SHP77 (cell line): Measurements from ENCODE around the gene SLC35B2.

Experiments used
- DNase-seq, 2 experiments: peaks; one replicate each; lab custom pipeline; 2025; lab: John Stamatoyannopoulos, UW

SLC35B2 gene

GRCh38 chr6:44222486-44223318 lies 34.6 kb downstream of the SLC35B2 start:
- DNase-seq: no peak

GRCh38 chr6:44221961-44222335 lies 35.4 kb downstream of the SLC35B2 start:
- no peak for DNase-seq

- peak; percentile 84 to 89 for DNase-seq
Observed at GRCh38 chr6:44221291-44221960, 35.9 kb downstream of the SLC35B2 start.

- no peak for DNase-seq
Observed at GRCh38 chr6:44220913-44221290, 36.4 kb downstream of the SLC35B2 start.

- DNase-seq: no peak
Observed at GRCh38 chr6:44219815-44220784, 37.2 kb downstream of the SLC35B2 start.

GRCh38 chr6:44219053-44219814 lies 38.1 kb downstream of the SLC35B2 start:
- DNase-seq: peak; percentile 65 to 68

- DNase-seq: peak in 1 of 2 experiments; percentile 24
Observed at GRCh38 chr6:44217332-44218143, 39.8 kb downstream of the SLC35B2 start.

GRCh38 chr6:44216677-44217331 lies 40.5 kb downstream of the SLC35B2 start, which contains the start of gene MYMX:
Gene MYMX (plus strand): TSS chr6:44216926. CDS start chr6:44217472, 546 bp downstream.
- no peak for DNase-seq

GRCh38 chr6:44214307-44214706 lies 43.0 kb downstream of the SLC35B2 start:
- DNase-seq: no peak

- no peak for DNase-seq
Observed at GRCh38 chr6:44211284-44211683, 46.0 kb downstream of the SLC35B2 start.

GRCh38 chr6:44207966-44208365 lies 49.4 kb downstream of the SLC35B2 start:
- DNase-seq: no peak
